GM10248 (cell line): Measurements from ENCODE around the gene RIC3.

Experiments used
- CTCF ChIA-PET: fragments of 300-600 bp; sonication (Branson Sonifier 250); formaldehyde crosslinking; extraction: SDS; loops from one replicate; lab custom pipeline; 2021; ENCODE audit warnings: antibody characterized with exemption; lab: Yijun Ruan, JAX
- POLR2A ChIA-PET: fragments of 350-650 bp; sonication (Branson Sonifier 250); formaldehyde crosslinking; extraction: SDS; loops from one replicate; lab custom pipeline; 2020; ENCODE audit warnings: antibody characterized with exemption; lab: Yijun Ruan, JAX
- DNase-seq: peaks from one replicate; pipeline ENCODE4 v3.0.0; 2012; ENCODE audit errors: extremely low spot score
- CTCF ChIP-seq: IDR thresholded peaks from 2 replicates; pipeline ENCODE4 v1.5.1; 2012; ENCODE audit warnings: mild to moderate bottlenecking, low read depth; ENCODE audit errors: extremely low read depth, missing control alignments, control extremely low read depth

Gene RIC3

GRCh38 chr11:8192016-8192895 lies 23.4 kb upstream of the RIC3 start:
- POLR2A ChIA-PET = no interaction called here
- CTCF ChIA-PET = interaction anchor here (0.9 to 5.7 kb wide), 17 partner anchors 9 to 383 kb away, joined by 3 to 125 read pairs (median 5); partner anchors contain the start of gene LMO1
- DNase-seq = peak; percentile 83
- TF ChIP-seq CTCF = peak; percentile 91

GRCh38 chr11:8190431-8190830 lies 21.6 kb upstream of the RIC3 start:
- no peak for DNase-seq
- CTCF ChIA-PET = interaction anchor here (0.7 to 2.2 kb wide), 10 partner anchors 9 to 376 kb away, joined by 3 to 12 read pairs (median 3); partner anchors contain the start of gene LMO1
- TF ChIP-seq CTCF = no peak
- POLR2A ChIA-PET = no interaction called here

- ChIA-PET POLR2A (no interaction called here), CTCF (interaction anchor here (0.6 to 1.8 kb wide), 3 partner anchors 8 to 11 kb away, joined by 3 to 5 read pairs (median 3); no protein-coding TSS in a partner anchor)
- TF ChIP-seq CTCF = no peak
- no peak for DNase-seq
These were observed 17.6 kb upstream of the RIC3 start for GRCh38 chr11:8186429-8186828.

GRCh38 chr11:8183111-8183510 lies 14.3 kb upstream of the RIC3 start:
- no peak for DNase-seq
- no peak for TF ChIP-seq CTCF
- CTCF ChIA-PET = interaction anchor here (1.0 to 2.0 kb wide), 2 partner anchors 10 to 167 kb away, joined by 3 to 9 read pairs; no protein-coding TSS in a partner anchor
- POLR2A ChIA-PET = no interaction called here

GRCh38 chr11:8180469-8180868 lies 11.6 kb upstream of the RIC3 start:
- ChIA-PET POLR2A (no interaction called here), CTCF (interaction anchor here (2.5 kb wide), 1 partner anchor 19 kb away, joined by 6 read pairs; no protein-coding TSS in a partner anchor)
- DNase-seq = no peak
- no peak for TF ChIP-seq CTCF

GRCh38 chr11:8178297-8178696 lies 9.5 kb upstream of the RIC3 start:
- DNase-seq = no peak
- TF ChIP-seq CTCF = no peak
- CTCF ChIA-PET = interaction anchor here (0.9 to 2.5 kb wide), 3 partner anchors 15 to 33 kb away, joined by 3 to 7 read pairs (median 6); no protein-coding TSS in a partner anchor
- POLR2A ChIA-PET = no interaction called here
